ENCODE data around the gene BCOR.

DNA sequence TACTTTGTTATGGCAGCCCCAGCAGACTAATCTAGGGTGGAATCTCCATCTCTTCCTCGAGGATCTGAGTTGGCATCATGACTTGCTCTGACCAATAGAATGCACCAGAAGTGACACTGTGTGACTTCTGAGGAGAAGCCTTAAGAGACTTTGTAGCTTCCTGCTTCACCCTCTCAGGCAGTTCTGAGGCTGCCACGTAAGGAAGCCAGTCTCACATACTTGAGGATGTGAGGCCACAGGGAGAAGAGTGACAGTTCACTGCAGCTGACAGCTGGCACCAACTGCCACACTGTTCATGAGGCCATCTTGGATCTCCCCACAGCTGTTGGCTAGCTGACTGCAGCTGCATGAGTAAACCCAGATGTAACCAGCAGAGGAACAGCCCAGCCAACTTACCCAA lies 29.3 kb upstream of the BCOR start:
- TF ChIP-seq POLR2A (IDR thresholded peaks at IDR 0.05; ENCODE audit: low read length) (no peak), GATA1 (IDR thresholded peaks at IDR 0.05; ENCODE audit: low read depth, low read length) (no peak)

All from erythroblast (primary cell).